ENCODE results near the gene ARID4B.

DNA sequence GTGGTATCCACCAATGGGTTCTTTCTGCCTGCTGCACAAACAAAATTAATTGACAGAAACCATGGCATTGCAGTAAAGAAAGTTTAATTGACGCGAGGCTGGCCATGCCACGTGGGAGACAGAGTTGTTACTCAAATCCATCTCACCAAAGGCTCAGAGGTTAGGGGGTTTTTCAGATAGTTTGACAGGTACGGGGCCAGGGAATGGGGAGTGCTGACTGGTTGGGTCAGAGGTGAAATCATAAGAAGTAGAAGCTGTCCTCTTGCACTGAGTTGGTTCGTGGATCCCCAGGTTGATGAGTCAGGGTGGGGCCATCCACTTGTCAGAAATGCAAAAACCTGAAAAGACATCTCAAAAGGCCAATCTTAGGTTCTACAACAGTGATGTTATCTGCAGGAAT is 38.3 kb upstream of the ARID4B start:
- no peak for TF ChIP-seq POLR2AphosphoS5 (IDR thresholded peaks at IDR 0.05; ENCODE audit: low read depth)
- TF ChIP-seq, protein P1, sequence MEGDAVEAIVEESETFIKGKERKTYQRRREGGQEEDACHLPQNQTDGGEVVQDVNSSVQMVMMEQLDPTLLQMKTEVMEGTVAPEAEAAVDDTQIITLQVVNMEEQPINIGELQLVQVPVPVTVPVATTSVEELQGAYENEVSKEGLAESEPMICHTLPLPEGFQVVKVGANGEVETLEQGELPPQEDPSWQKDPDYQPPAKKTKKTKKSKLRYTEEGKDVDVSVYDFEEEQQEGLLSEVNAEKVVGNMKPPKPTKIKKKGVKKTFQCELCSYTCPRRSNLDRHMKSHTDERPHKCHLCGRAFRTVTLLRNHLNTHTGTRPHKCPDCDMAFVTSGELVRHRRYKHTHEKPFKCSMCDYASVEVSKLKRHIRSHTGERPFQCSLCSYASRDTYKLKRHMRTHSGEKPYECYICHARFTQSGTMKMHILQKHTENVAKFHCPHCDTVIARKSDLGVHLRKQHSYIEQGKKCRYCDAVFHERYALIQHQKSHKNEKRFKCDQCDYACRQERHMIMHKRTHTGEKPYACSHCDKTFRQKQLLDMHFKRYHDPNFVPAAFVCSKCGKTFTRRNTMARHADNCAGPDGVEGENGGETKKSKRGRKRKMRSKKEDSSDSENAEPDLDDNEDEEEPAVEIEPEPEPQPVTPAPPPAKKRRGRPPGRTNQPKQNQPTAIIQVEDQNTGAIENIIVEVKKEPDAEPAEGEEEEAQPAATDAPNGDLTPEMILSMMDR (IDR thresholded peaks at IDR 0.05; ENCODE audit: insufficient read depth, low read length), result no peak
- no peak for TF ChIP-seq GABPA (IDR thresholded peaks at IDR 0.05; ENCODE audit: low read depth)
- TF ChIP-seq, protein P2, sequence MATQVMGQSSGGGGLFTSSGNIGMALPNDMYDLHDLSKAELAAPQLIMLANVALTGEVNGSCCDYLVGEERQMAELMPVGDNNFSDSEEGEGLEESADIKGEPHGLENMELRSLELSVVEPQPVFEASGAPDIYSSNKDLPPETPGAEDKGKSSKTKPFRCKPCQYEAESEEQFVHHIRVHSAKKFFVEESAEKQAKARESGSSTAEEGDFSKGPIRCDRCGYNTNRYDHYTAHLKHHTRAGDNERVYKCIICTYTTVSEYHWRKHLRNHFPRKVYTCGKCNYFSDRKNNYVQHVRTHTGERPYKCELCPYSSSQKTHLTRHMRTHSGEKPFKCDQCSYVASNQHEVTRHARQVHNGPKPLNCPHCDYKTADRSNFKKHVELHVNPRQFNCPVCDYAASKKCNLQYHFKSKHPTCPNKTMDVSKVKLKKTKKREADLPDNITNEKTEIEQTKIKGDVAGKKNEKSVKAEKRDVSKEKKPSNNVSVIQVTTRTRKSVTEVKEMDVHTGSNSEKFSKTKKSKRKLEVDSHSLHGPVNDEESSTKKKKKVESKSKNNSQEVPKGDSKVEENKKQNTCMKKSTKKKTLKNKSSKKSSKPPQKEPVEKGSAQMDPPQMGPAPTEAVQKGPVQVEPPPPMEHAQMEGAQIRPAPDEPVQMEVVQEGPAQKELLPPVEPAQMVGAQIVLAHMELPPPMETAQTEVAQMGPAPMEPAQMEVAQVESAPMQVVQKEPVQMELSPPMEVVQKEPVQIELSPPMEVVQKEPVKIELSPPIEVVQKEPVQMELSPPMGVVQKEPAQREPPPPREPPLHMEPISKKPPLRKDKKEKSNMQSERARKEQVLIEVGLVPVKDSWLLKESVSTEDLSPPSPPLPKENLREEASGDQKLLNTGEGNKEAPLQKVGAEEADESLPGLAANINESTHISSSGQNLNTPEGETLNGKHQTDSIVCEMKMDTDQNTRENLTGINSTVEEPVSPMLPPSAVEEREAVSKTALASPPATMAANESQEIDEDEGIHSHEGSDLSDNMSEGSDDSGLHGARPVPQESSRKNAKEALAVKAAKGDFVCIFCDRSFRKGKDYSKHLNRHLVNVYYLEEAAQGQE (IDR thresholded peaks at IDR 0.05; ENCODE audit: insufficient replicate concordance, low read depth), result no peak
- no peak for TF ChIP-seq SPI1 (IDR thresholded peaks at IDR 0.05; ENCODE audit: borderline replicate concordance, low read depth)
